HG03520 (cell line): ENCODE results near the gene GALM.
"Not testable (repeated sequence)": the region's sequence is repeated elsewhere in the genome, so short reads cannot be mapped to it uniquely, and the experiment has no call there.

Experiments used
- ATAC-seq: cut with Tn5 transposase; IDR thresholded peaks from one replicate; pipeline ENCODE4 v1.9.1; 2021; ENCODE audit warnings: mild to moderate bottlenecking, moderate library complexity; ENCODE audit not compliant: unreplicated experiment

GALM gene

DNA sequence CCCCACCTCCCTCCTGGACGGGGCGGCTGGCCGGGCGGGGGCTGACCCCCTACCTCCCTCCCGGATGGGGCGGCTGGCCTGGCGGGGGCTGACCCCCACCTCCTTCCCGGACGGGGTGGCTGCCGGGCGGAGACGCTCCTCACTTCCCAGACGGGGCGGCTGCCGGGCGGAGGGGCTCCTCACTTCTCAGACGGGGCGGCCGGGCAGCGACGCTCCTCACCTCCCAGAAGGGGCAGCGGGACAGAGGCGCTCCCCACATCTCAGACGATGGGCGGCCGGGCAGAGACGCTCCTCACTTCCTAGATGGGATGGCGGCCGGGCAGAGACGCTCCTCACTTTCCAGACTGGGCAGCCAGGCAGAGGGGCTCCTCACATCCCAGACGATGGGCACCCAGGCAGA, 90.0 kb downstream of the GALM start:
- not testable (repeated sequence) for ATAC-seq

- ATAC-seq, result no peak
Observed at GRCh38 chr2:38763228-38763627, 97.3 kb downstream of the GALM start.

DNA sequence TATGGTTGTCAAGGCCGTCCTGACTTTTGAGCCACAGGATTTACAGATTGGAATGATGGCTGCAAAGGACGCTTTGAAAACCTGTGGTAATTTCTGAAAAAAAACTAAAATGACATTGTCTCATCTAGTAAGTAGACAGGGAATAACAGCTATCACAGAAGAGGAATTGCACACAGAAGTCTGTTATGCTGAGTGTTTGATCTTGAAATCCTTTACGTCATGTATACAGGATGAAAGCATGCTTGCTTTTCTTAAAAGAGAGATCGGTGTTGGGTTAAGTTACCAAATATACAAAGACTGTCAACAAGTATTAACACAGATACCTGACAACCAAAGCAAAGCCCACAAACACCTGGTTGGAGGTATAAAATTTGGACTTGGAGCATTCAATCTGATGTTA, 97.8 kb downstream of the GALM start:
- ATAC-seq, result no peak

DNA sequence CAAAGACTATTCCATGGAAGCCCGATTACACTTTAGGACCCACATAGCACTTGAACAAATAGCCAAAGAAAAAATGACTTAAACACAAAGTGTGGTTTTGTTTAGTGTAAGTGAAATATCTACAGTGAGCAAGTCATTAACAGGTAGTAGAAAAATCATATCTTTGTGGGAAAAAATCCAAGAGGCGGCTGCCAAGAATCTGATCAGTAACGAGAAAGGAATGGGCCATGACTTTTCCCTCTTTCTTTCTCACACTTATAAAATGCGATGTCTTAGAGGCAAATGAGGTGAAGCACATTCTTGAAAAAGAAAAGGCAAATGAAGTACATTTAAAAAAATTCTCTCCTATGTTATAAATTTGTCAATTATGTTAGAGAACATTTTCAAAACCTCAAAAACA, 99.2 kb downstream of the GALM start:
- ATAC-seq, result no peak

DNA sequence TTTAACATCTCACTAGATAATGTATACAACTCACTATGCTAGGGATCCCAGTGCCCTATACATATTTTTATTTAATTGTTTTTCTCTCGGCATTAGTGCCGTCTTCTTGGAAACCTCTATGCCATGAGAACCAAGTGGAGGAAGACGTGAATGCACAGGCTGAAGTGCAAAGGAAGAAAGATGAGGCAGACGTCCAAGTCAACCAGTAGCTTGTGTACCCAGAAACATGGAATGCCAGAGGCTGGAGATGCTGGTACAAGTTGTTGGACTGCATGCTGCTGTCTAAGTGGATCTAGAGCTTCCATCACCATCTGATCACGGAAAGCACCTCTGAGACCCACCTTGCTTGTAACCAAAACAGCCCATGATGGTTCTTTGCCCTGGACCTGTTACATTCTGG, 99.6 kb downstream of the GALM start:
- ATAC-seq, result no peak

- no peak for ATAC-seq
Observed at GRCh38 chr2:38771632-38772031, 105.7 kb downstream of the GALM start.

DNA sequence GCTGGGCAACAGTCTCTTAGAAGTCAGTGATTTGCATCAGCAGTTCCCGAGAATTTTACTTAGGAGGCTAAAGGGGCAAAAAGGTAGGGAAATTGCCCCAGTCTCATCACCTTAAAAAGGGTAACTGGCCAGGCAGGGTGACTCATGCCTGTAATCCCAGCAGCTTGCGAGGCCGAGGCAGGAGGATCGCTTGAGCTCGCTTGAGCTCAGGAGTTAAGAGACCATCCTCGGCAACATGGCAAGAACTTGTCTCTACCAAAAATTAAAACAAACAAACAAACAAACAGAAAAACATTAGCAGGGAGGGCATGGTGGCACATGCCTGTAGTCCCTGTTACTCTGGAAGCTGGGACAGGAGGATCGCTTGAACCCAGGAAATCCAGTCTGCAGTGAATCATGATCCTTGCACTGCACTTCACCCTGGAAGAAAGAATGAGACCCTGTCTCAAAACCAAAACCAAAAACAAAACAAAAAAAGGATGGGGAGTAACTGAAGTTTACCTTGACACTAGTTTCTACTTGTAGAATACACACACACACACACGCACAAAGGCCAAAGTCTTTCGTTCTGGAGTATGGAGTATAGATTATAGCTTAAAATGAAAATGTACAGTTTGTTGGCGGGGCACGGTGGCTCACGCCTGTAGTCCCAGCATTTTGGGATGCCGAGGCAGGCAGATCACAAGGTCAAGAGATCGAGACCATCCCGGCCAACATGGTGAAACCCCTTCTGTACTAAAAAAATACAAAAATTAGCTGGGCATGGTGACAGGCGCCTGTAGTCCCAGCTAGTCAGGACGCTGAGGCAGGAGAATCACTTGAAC, 109.4 kb downstream of the GALM start:
- ATAC-seq, result no peak

DNA sequence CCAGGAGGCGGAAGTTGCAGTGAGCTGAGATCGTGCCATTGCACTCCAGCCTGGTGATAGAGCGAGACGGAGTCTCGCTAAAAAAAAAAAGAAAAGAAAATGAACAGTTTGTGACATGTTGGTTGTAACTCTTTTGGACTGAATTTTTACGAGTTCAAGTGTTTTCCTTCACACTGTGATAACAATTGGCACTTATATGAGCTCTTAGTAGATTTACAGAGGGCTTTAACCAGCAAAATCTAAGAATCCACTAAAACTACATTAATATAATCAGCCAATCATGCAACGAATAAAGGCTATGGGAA, 110.0 kb downstream of the GALM start:
- no peak for ATAC-seq

- ATAC-seq, result no peak
Observed at GRCh38 chr2:38776531-38776930, 110.6 kb downstream of the GALM start.

DNA sequence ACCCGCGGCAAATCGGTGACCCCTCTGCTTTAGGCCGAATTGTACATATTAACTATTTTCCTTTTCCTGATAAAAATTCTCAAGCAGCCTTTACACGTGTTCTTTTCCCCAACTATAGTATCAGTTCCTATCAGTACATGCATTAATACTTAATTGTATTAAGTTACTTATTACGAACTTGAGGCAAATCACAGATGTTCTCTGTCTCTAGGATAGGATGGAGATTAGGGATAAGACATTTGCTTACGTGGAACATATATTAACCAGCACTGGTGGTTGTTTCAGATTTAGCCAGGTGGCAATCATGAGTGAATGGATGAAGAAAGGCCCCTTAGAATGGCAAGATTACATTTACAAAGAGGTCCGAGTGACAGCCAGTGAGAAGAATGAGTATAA, 112.8 kb downstream of the GALM start:
- no peak for ATAC-seq

DNA sequence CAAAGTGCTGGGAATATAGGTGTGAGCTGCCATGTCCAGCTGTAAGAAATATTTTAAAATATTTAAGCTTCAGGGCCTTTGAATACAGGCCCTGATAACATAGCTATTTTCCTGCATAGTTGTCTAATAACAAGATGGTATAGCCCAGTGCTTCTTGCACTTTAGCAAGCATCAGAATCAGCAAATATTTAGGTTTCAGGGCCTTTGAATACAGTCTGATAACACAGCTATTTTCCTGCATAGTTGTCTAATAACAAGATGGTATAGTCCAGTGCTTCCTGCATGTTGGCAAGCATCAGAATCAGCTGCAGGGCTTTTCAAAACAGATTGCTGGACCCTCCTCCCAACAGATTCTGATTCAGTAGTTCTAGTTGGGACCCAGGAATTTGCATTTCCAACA, 117.7 kb downstream of the GALM start:
- ATAC-seq, result no peak
